H1 (cell line): ENCODE data around the gene C1QL1. TPM values are rescaled to one million over a fixed set of nuclear protein-coding genes. Genes with fewer than 3 reads are reported as not detected.

Experiments used
- CTCF ChIA-PET: fragments of 300-600 bp; sonication (Branson Sonifier 250); formaldehyde crosslinking; loops from one replicate; lab custom pipeline; 2021; ENCODE audit not compliant: partially characterized antibody; lab: Charles Lee
- POLR2A ChIA-PET: fragments of 300-600 bp; sonication (Branson Sonifier 250); formaldehyde crosslinking; loops from one replicate; lab custom pipeline; 2021; ENCODE audit warnings: inconsistent platforms; ENCODE audit not compliant: partially characterized antibody; lab: Charles Lee
- DNase-seq, 2 experiments: peaks; one replicate each; pipeline versions ENCODE4 v3.0.0 to v3.0.0-alpha.2; 2010 to 2022; ENCODE audit warnings: low spot score in 2 of 2, low read depth in 1 of 2, mixed read lengths in 1 of 2
- FAIRE-seq: peaks from 2 replicates; lab custom pipeline; 2011; peaks lifted over from hg19 to GRCh38; lab: Jason Lieb, UNC
- H2AFZ ChIP-seq: 2 replicates; pipeline ENCODE4 v1.8.1; 2012; ENCODE audit warnings: low read length, inconsistent platforms
- H2AK5ac ChIP-seq: 2 replicates; pipeline ENCODE4 v1.6.1; 2013; ENCODE audit warnings: low read depth, low read length
- H2BK120ac ChIP-seq: replicated peaks from 2 replicates; pipeline ENCODE3; 2013; ENCODE audit warnings: low read depth, low read length, inconsistent platforms
- H2BK12ac ChIP-seq: 2 replicates; pipeline ENCODE4 v1.6.1; 2013; ENCODE audit warnings: low read depth, low read length
- H2BK15ac ChIP-seq: 2 replicates; pipeline ENCODE4 v1.6.1; 2013; ENCODE audit warnings: low read length
- H2BK20ac ChIP-seq: 2 replicates; pipeline ENCODE4 v1.6.1; 2013; ENCODE audit warnings: low read length
- H2BK5ac ChIP-seq: 2 replicates; pipeline ENCODE4 v1.6.1; 2013; ENCODE audit warnings: low read depth, low read length
- H3K14ac ChIP-seq: 2 replicates; pipeline ENCODE4 v1.6.1; 2013; ENCODE audit warnings: inconsistent platforms; ENCODE audit not compliant: insufficient read length
- H3K18ac ChIP-seq: 2 replicates; pipeline ENCODE4 v1.6.1; 2013; ENCODE audit warnings: low read length; ENCODE audit errors: extremely low read depth
- H3K23ac ChIP-seq: 2 replicates; pipeline ENCODE4 v1.6.1; 2013; ENCODE audit warnings: inconsistent platforms; ENCODE audit not compliant: insufficient read length
- H3K23me2 ChIP-seq: 2 replicates; pipeline ENCODE4 v1.6.1; 2013; ENCODE audit warnings: low read depth, low read length
- H3K27ac ChIP-seq: 2 replicates; pipeline ENCODE4 v1.6.1; 2011; ENCODE audit warnings: low read depth, low read length, inconsistent platforms
- H3K27me3 ChIP-seq, 4 experiments: replicated peaks in 1 of 4; 1 replicate in 1 of 4; 2 replicates in 3 of 4; pipeline versions ENCODE4 v1.6.1 to v1.8.1; 2011 to 2013; ENCODE audit warnings: low read length in 3 of 4, mild to moderate bottlenecking in 3 of 4, inconsistent platforms in 2 of 4, mixed read lengths in 2 of 4, moderate library complexity in 1 of 4; ENCODE audit not compliant: control insufficient read depth in 3 of 4, insufficient read depth in 3 of 4; ENCODE audit errors: extremely low read depth in 1 of 4
- H3K36me3 ChIP-seq, 4 experiments: 2 replicates each; pipeline versions ENCODE4 v1.6.1 to v1.8.1; 2011 to 2013; ENCODE audit warnings: mild to moderate bottlenecking in 4 of 4, low read length in 3 of 4, moderate library complexity in 2 of 4, control low read depth in 1 of 4, inconsistent platforms in 1 of 4; ENCODE audit not compliant: insufficient read depth in 4 of 4, control insufficient read depth in 2 of 4
- H3K4ac ChIP-seq: replicated peaks from 2 replicates; pipeline ENCODE3; 2013; ENCODE audit warnings: low read length, low read depth, mixed read lengths, inconsistent platforms; ENCODE audit not compliant: insufficient read length
- H3K4me1 ChIP-seq, 4 experiments: replicated peaks in 1 of 4; 1 replicate in 1 of 4; 2 replicates in 3 of 4; pipeline versions ENCODE4 v1.6.1 to v1.8.1; 2011 to 2013; ENCODE audit warnings: low read length in 3 of 4, inconsistent platforms in 2 of 4, mixed read lengths in 1 of 4; ENCODE audit not compliant: insufficient read depth in 4 of 4, control insufficient read depth in 3 of 4
- H3K4me2 ChIP-seq, 2 experiments: 2 replicates each; pipeline versions ENCODE4 v1.6.1 to v1.8.1; 2011 to 2013; ENCODE audit warnings: low read depth in 2 of 2, low read length in 2 of 2, control low read depth in 1 of 2, inconsistent platforms in 1 of 2, mild to moderate bottlenecking in 1 of 2; ENCODE audit not compliant: insufficient read depth in 1 of 2
- H3K4me3 ChIP-seq, 4 experiments: fragments of 200-600, 300-600 bp in 1 of 4; sonication (generic), shearing (Covaris generic), sonication (Bioruptor Twin) in 1 of 4; 2 replicates each; pipeline versions ENCODE4 v1.5.1 to v1.8.1; 2011 to 2016; ENCODE audit warnings: low read length in 4 of 4, low read depth in 3 of 4, control low read depth in 2 of 4, inconsistent platforms in 2 of 4, mild to moderate bottlenecking in 2 of 4, mixed read lengths in 1 of 4, moderate library complexity in 1 of 4; ENCODE audit not compliant: insufficient read depth in 2 of 4; ENCODE audit errors: extremely low read depth in 1 of 4
- H3K56ac ChIP-seq: replicated peaks from 2 replicates; pipeline ENCODE3; 2013; ENCODE audit warnings: low read depth, mild to moderate bottlenecking, mixed read lengths, low read length, inconsistent platforms; ENCODE audit not compliant: insufficient read length
- H3K79me1 ChIP-seq: 2 replicates; pipeline ENCODE4 v1.6.1; 2013; ENCODE audit warnings: low read depth, low read length, control low read depth
- H3K79me2 ChIP-seq, 2 experiments: 2 replicates each; pipeline versions ENCODE4 v1.6.1 to v1.8.1; 2012 to 2013; ENCODE audit warnings: low read length in 2 of 2, mild to moderate bottlenecking in 2 of 2, inconsistent platforms in 1 of 2; ENCODE audit not compliant: insufficient read depth in 2 of 2, control insufficient read depth in 1 of 2
- H3K9ac ChIP-seq, 4 experiments: replicated peaks in 1 of 4; 1 replicate in 1 of 4; 2 replicates in 3 of 4; pipeline versions ENCODE4 v1.6.1 to v1.8.1; 2011 to 2013; ENCODE audit warnings: low read depth in 3 of 4, low read length in 3 of 4, control low read depth in 2 of 4, mild to moderate bottlenecking in 2 of 4, moderate library complexity in 2 of 4, inconsistent platforms in 1 of 4; ENCODE audit errors: extremely low read depth in 1 of 4
- H3K9me3 ChIP-seq, 2 experiments: 2 replicates each; pipeline versions ENCODE4 v1.6.1 to v1.8.1; 2012 to 2013; ENCODE audit warnings: mild to moderate bottlenecking in 2 of 2, moderate library complexity in 2 of 2, control low read depth in 1 of 2, inconsistent platforms in 1 of 2, low read depth in 1 of 2, low read length in 1 of 2, mixed read lengths in 1 of 2; ENCODE audit not compliant: insufficient read depth in 2 of 2
- H4K20me1 ChIP-seq, 2 experiments: replicated peaks in 1 of 2; 2 replicates each; pipeline versions ENCODE3 to v1.8.1; 2011 to 2013; ENCODE audit warnings: inconsistent platforms in 2 of 2, low read length in 2 of 2, mild to moderate bottlenecking in 1 of 2; ENCODE audit not compliant: insufficient read depth in 2 of 2, control insufficient read depth in 1 of 2
- H4K5ac ChIP-seq: 2 replicates; pipeline ENCODE4 v1.6.1; 2013; ENCODE audit warnings: low read length, low read depth, mixed read lengths, inconsistent platforms; ENCODE audit not compliant: insufficient read length
- H4K8ac ChIP-seq: 2 replicates; pipeline ENCODE4 v1.8.0; 2013; ENCODE audit warnings: mild to moderate bottlenecking, moderate library complexity, low read length, inconsistent platforms; ENCODE audit not compliant: insufficient read depth; ENCODE audit errors: extremely low read depth
- H4K91ac ChIP-seq: replicated peaks from 2 replicates; pipeline ENCODE3; 2013; ENCODE audit warnings: low read length, mixed read lengths, inconsistent platforms; ENCODE audit not compliant: insufficient read length
- EGR1 ChIP-seq: IDR thresholded peaks from 2 replicates; pipeline ENCODE4 v1.6.1; 2011; ENCODE audit warnings: low read depth, low read length, borderline replicate concordance
- NANOG ChIP-seq: IDR thresholded peaks from 2 replicates; pipeline ENCODE4 v1.6.1; 2011; ENCODE audit warnings: low read length, low read depth, mild to moderate bottlenecking, inconsistent platforms; ENCODE audit not compliant: insufficient read depth, poor library complexity, severe bottlenecking
- POLR2AphosphoS5 ChIP-seq: IDR thresholded peaks from 2 replicates; pipeline ENCODE4 v1.6.1; 2011; ENCODE audit warnings: low read depth, low read length
- SIN3A ChIP-seq, 2 experiments: IDR thresholded peaks in 1 of 2; conservative IDR thresholded peaks in 1 of 2; 2 replicates each; pipeline ENCODE4 v1.6.1; 2011 to 2012; ENCODE audit warnings: low read length in 2 of 2, improper control_type of control experiment in 1 of 2, low read depth in 1 of 2, mild to moderate bottlenecking in 1 of 2
- SP4 ChIP-seq: IDR thresholded peaks from 2 replicates; pipeline ENCODE4 v1.6.1; 2012; ENCODE audit warnings: low read length, inconsistent platforms
- TAF7 ChIP-seq: optimal IDR thresholded peaks from 2 replicates; pipeline ENCODE3; 2011; ENCODE audit warnings: low read depth, mild to moderate bottlenecking, inconsistent platforms, low read length, moderate library complexity, borderline replicate concordance
- WGBS, 2 experiments: shearing (Covaris generic) in 1 of 2; methylation state at CpG; one replicate each; pipeline versions ENCODE4 v1.1.6 to v1.1.7; 2013 to 2015; ENCODE audit warnings: low lambda C conversion rate in 2 of 2, mixed read lengths in 2 of 2, inconsistent platforms in 1 of 2, low coverage in 1 of 2, missing lambda C conversion rate in 1 of 2; ENCODE audit not compliant: insufficient replicate concordance in 2 of 2, insufficient coverage in 1 of 2, insufficient read length in 1 of 2; ENCODE audit errors: extremely low coverage in 1 of 2, missing lambda C conversion rate in 1 of 2; 5-methylcytosine and 5-hydroxymethylcytosine counted together
- polyA plus RNA-seq, 7 experiments: library from polyadenylated mRNA; depleted of rRNA in 3 of 7; stranded (reverse) in 5 of 7; unstranded in 2 of 7; fragments of >200 nt in 5 of 7; fragments of 200-250 nt in 2 of 7; gene quantifications; 1 replicate in 5 of 7; 2 replicates in 1 of 7; 4 replicates in 1 of 7; pipeline versions ENCODE4 v1.2.1 to v1.2.3, GENCODE V29; 2011 to 2013; ENCODE audit warnings: missing spikeins in 2 of 7, mixed read lengths in 2 of 7
- total RNA-seq: library from RNA; stranded (reverse); fragmentation: NEBNext Ultra II Directional; extraction: Animal tissue kit (Norgen Biotek cat#: 25700); gene quantifications from 2 replicates; pipeline ENCODE4 v1.2.1, GENCODE V29; 2021

Gene C1QL1
- total and polyA plus RNA-seq, 2 of the 8 experiments (the other 6 are each of a cell fraction or from before 2014, with no cell fraction given), result 7.6 to 10.5 TPM

GRCh38 chr17:44933824-44934744 lies 34.0 kb downstream of the C1QL1 start:
- Histone ChIP-seq H2BK20ac (no peak overlapping the region), H3K4me1 (no peaks in the 10 kb centered on the region), H3K79me1 (peaks cover 2% of the 10 kb centered on the region; the same call in 1 of the 2 replicates), H4K20me1 (peaks cover 0 to 11% of the 10 kb centered on the region in 2 experiments), H3K27ac (no peak overlapping the region), H3K27me3 (no peaks in the 10 kb centered on the region), H3K4me2 (no peak overlapping the region), H3K18ac (no peak overlapping the region), H3K79me2 (peaks cover 0 to 6% of the 10 kb centered on the region in 2 experiments; a peak in 1 of 4 replicates), H3K4ac (no peak overlapping the region), H2BK15ac (no peak overlapping the region), H4K5ac (no peak overlapping the region), H3K9ac (no peak overlapping the region), H2AFZ (no peak overlapping the region), H2BK5ac (no peak overlapping the region), H3K56ac (no peak overlapping the region), H3K4me3 (no peak overlapping the region), H2BK120ac (no peak overlapping the region), H2BK12ac (no peak overlapping the region), H3K23me2 (no peaks in the 10 kb centered on the region), H2AK5ac (no peak overlapping the region), H3K14ac (no peak overlapping the region), H3K36me3 (peaks cover 22 to 62% (median 50%) of the 10 kb centered on the region in 4 experiments), H3K23ac (no peak overlapping the region), H4K8ac (no peak overlapping the region), H3K9me3 (no peaks in the 10 kb centered on the region), H4K91ac (no peak overlapping the region)
- FAIRE-seq (no peak), DNase-seq (no peak)
- ChIA-PET POLR2A (interaction anchor here (1.1 to 2.2 kb wide), 3 partner anchors 13 to 22 kb away, joined by 3 to 6 read pairs (median 4); no protein-coding TSS in a partner anchor), CTCF (interaction anchor here (1.1 to 3.7 kb wide), 4 partner anchors 14 to 201 kb away, joined by 3 to 19 read pairs (median 4); partner anchors contain the start of gene ACBD4)
- 94% methylated on average over 31 of the region's 34 CpGs; no CpG with 5 or more reads in 1 of the 2 experiments for WGBS, 2 experiments
- TF ChIP-seq SP4 (no peak), TAF7 (no peak), SIN3A (conservative IDR thresholded peaks at IDR 0.05 in 1 of 2, IDR thresholded peaks at IDR 0.05 in 1 of 2; ENCODE audit: low read depth in 1 of 2, low read length in 2 of 2) (no peak), EGR1 (no peak), POLR2AphosphoS5 (no peak), NANOG (no peak)
